ENCODE measurements around the gene PSMB11.

DNA sequence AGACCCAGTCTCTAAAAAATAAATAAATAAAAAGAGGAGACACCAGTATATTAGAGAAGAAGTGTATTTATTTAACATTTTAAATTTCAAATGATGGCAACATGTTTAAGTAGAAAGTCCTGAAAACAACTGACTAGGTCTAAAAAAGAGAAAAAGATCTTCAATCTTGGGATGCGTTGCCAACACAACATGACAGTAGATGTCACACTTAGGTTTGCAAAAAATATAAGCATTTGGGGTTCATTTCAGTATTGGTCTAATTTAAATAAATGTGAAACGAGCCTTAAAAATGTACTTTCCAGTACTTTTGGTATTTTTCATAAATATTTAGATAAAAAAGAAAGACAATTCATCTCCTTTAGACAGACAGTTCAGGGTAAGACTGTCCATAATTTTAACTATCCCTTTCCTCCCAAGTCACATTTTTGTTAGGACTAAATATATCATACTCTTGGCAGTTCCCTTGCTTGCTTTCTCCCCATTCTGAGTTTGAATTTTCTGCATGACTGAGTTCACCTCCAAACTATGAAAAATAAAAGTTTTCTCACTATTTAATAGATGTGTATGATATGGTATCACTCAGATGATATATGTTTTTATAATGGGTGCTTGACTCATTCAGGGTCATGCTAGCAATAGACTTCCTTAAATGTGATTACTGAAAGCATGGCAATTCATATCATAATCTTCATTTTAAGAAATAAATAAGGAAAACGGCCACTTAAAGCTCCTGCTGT is 36.4 kb upstream of the PSMB11 start:
- TF ChIP-seq, protein P1, sequence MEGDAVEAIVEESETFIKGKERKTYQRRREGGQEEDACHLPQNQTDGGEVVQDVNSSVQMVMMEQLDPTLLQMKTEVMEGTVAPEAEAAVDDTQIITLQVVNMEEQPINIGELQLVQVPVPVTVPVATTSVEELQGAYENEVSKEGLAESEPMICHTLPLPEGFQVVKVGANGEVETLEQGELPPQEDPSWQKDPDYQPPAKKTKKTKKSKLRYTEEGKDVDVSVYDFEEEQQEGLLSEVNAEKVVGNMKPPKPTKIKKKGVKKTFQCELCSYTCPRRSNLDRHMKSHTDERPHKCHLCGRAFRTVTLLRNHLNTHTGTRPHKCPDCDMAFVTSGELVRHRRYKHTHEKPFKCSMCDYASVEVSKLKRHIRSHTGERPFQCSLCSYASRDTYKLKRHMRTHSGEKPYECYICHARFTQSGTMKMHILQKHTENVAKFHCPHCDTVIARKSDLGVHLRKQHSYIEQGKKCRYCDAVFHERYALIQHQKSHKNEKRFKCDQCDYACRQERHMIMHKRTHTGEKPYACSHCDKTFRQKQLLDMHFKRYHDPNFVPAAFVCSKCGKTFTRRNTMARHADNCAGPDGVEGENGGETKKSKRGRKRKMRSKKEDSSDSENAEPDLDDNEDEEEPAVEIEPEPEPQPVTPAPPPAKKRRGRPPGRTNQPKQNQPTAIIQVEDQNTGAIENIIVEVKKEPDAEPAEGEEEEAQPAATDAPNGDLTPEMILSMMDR (IDR thresholded peaks at IDR 0.05): no peak
- TF ChIP-seq POLR2AphosphoS5 (IDR thresholded peaks at IDR 0.05): no peak
- no peak for TF ChIP-seq POLR2A (IDR thresholded peaks at IDR 0.05)
- TF ChIP-seq EP300 (IDR thresholded peaks at IDR 0.05): no peak

All from suprapubic skin (tissue), 4 donors.